Adipose tissue (tissue), 3 donors: ENCODE measurements around the gene STRAP. TPM values are rescaled to one million over a fixed set of nuclear protein-coding genes. Genes with fewer than 3 reads are reported as not detected.
"Not testable (repeated sequence)": the region's sequence is repeated elsewhere in the genome, so short reads cannot be mapped to it uniquely, and the experiment has no call there.

Experiments used
- H3K27ac ChIP-seq: one replicate; pipeline ENCODE4 v1.5.1; 2013; ENCODE audit warnings: low read depth, low read length
- WGBS, 3 donors: extraction: QIAGEN DNeasy Blood & Tissue Kit; methylation state at CpG; one replicate each; pipeline ENCODE4 v1.1.7; 2013; 5-methylcytosine and 5-hydroxymethylcytosine counted together
- polyA plus RNA-seq, 3 donors: library from polyadenylated mRNA; stranded (reverse); fragments of 200-250 nt; gene quantifications; one replicate each; pipeline ENCODE4 v1.2.3, GENCODE V29; 2013
- donor health status: healthy with polysubstance abuse.
- donor health status: Bipolar disorder and iron deficiency.
- donor health status: healthy.

Gene STRAP
- polyA plus RNA-seq, 3 donors = 51.1 to 142 (median 95.6) TPM

- peak within 1 kb of the TSS; percentile 63 for H3K27ac ChIP-seq
- 0 to 1% (median 1%) methylated on average over 49 to 59 of the region's 59 CpGs for WGBS, 3 donors
Observed at GRCh38 chr12:15910864-15911721, 28.9 kb downstream of the STRAP start, which contains the start of gene DERA. Gene DERA, plus strand, starts transcription at chr12:15911332. Its CDS starts 52 bp downstream, at chr12:15911384.

- 3 to 30% (median 9%) methylated on average over 3 of the region's 5 CpGs for WGBS, 3 donors
- H3K27ac ChIP-seq = not testable (repeated sequence)
Observed at GRCh38 chr12:15911931-15912330, 29.7 kb downstream of the STRAP start.

GRCh38 chr12:15914131-15914530 lies 31.9 kb downstream of the STRAP start:
- WGBS, 3 donors = 90 to 92% (median 92%) methylated on average over 5 of the region's 5 CpGs
- H3K27ac ChIP-seq = not testable (repeated sequence)

- no peak overlapping the region for H3K27ac ChIP-seq
- WGBS, 3 donors = 94 to 95% (median 95%) methylated on average over 7 of the region's 7 CpGs
Observed at GRCh38 chr12:15918066-15918465, 35.9 kb downstream of the STRAP start.

GRCh38 chr12:15919418-15919817 lies 37.2 kb downstream of the STRAP start:
- H3K27ac ChIP-seq = no peak overlapping the region
- 68 to 77% (median 76%) methylated on average over 2 of the region's 2 CpGs for WGBS, 3 donors

GRCh38 chr12:15924956-15925355 lies 42.8 kb downstream of the STRAP start:
- WGBS, 3 donors = 88 to 100% (median 94%) methylated on average over 1 of the region's 1 CpG
- no peak overlapping the region for H3K27ac ChIP-seq

GRCh38 chr12:15928346-15928745 lies 46.2 kb downstream of the STRAP start:
- no peak overlapping the region for H3K27ac ChIP-seq
- 40 to 81% (median 60%) methylated on average over 2 of the region's 2 CpGs for whole genome bisulfite sequencing, 3 donors

- no peak overlapping the region for H3K27ac ChIP-seq
- 37 to 70% (median 66%) methylated on average over 10 of the region's 10 CpGs for WGBS, 3 donors
Observed at GRCh38 chr12:15928870-15929571, 46.8 kb downstream of the STRAP start.

GRCh38 chr12:15931590-15932053 lies 49.4 kb downstream of the STRAP start:
- H3K27ac ChIP-seq = no peak overlapping the region
- WGBS, 3 donors = 77 to 87% (median 82%) methylated on average over 3 of the region's 3 CpGs

GRCh38 chr12:15932327-15932726 lies 50.1 kb downstream of the STRAP start:
- no peak overlapping the region for H3K27ac ChIP-seq
- WGBS, 3 donors = 89 to 98% (median 97%) methylated on average over 1 of the region's 1 CpG

- no peak overlapping the region for H3K27ac ChIP-seq
- WGBS, 3 donors = 66 to 95% (median 74%) methylated on average over 3 of the region's 3 CpGs
Observed at GRCh38 chr12:15932971-15933370, 50.8 kb downstream of the STRAP start.

GRCh38 chr12:15933751-15934150 lies 51.6 kb downstream of the STRAP start:
- no peak overlapping the region for H3K27ac ChIP-seq
- 92 to 96% (median 94%) methylated on average over 3 of the region's 3 CpGs for WGBS, 3 donors

- WGBS, 3 donors = 91 to 98% (median 95%) methylated on average over 3 of the region's 3 CpGs
- H3K27ac ChIP-seq = no peak overlapping the region
Observed at GRCh38 chr12:15936751-15937150, 54.6 kb downstream of the STRAP start.

- no peak overlapping the region for H3K27ac ChIP-seq
Observed at GRCh38 chr12:15937902-15938301, 55.7 kb downstream of the STRAP start.

GRCh38 chr12:15939111-15939510 lies 56.9 kb downstream of the STRAP start:
- H3K27ac ChIP-seq = no peak overlapping the region
- 93 to 95% (median 95%) methylated on average over 1 of the region's 1 CpG for WGBS, 3 donors

- 93 to 99% (median 95%) methylated on average over 5 of the region's 5 CpGs for WGBS, 3 donors
Observed at GRCh38 chr12:15942475-15942874, 60.3 kb downstream of the STRAP start.

GRCh38 chr12:15943519-15943918 lies 61.3 kb downstream of the STRAP start:
- WGBS, 3 donors = 96 to 97% (median 96%) methylated on average over 5 of the region's 5 CpGs
- H3K27ac ChIP-seq = not testable (repeated sequence)

More at GRCh38 chr12:15942475-15942874, 60.3 kb downstream of the STRAP start:
- no peak overlapping the region for H3K27ac ChIP-seq

- not testable (repeated sequence) for H3K27ac ChIP-seq
- WGBS, 3 donors = 95 to 97% (median 96%) methylated on average over 10 of the region's 10 CpGs
Observed at GRCh38 chr12:15948461-15948860, 66.3 kb downstream of the STRAP start.
